ENCODE measurements around the gene CHAD.

- no peak for TF ChIP-seq GATA2 (IDR thresholded peaks at IDR 0.05; ENCODE audit: low read depth, low read length)
- TF ChIP-seq GATA3 (IDR thresholded peaks at IDR 0.05; ENCODE audit: low read depth, low read length) = no peak
Observed at GRCh38 chr17:50424996-50425681, 43.5 kb downstream of the CHAD start.

Data from SH-SY5Y (cell line).